Measurements from ENCODE around the gene NCK1.

Gene NCK1

DNA sequence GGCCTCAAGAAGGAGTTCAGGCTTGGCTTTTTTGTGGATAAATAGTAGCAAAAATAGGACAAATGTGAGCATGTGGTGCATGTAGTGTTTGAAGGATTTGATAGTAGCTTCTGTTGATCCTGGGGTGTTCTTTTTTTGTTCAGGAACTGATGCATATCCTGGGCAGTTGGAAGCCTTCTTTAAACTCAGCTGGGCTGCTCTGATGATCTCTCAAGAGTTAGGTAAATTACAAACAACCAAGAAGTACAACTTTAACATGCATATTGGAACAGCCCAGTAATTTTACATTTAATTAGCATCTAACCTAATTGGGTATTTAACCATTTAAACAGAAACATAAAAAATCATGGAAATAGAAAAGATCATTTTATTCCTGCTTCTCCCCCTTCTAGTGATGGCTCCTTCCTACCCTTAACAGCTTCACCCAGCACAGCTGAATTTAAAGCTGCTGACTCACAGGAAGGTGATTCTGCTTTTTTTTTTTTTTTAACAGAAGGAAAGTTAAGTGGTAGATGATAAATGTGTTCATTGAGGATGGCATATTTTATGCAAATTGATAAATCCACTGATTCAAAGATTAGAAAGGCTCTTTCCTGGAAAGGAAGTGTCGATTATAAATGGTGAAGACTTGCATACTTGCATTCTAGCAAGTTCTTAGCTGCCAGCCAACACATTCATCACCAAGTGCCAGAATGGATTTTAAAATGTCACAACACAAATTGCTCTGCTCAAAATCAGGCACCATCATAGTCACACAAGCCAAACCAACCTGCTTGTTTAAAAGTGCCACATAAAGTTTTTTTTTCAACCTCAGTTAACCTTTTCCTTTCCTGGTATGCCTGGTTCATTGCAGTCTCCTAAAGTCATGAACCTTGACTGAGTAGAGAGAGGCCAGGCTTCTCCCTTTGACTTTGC, 23.1 kb upstream of the NCK1 start:
- H3K36me3 Mint-ChIP-seq (ENCODE audit: low read depth) = peaks cover 20% of the 10 kb centered on the region
- H3K4me3 Mint-ChIP-seq = no peak overlapping the region
- H3K4me1 Mint-ChIP-seq = no peaks in the 10 kb centered on the region
- H3K27ac Mint-ChIP-seq = no peak overlapping the region
- H3K27me3 Mint-ChIP-seq (ENCODE audit: low read depth) = no peaks in the 10 kb centered on the region
- no peaks in the 10 kb centered on the region for H3K9me3 Mint-ChIP-seq
- TF ChIP-seq CTCF (IDR thresholded peaks at IDR 0.05; ENCODE audit: unreplicated experiment in 3 of 3) = no peak

GRCh38 chr3:136839556-136839931, 22.5 kb upstream of the NCK1 start:
- TF ChIP-seq CTCF (IDR thresholded peaks at IDR 0.05; ENCODE audit: unreplicated experiment in 3 of 3) = no peak
- H3K27me3 Mint-ChIP-seq (ENCODE audit: low read depth) = no peaks in the 10 kb centered on the region
- no peak overlapping the region for H3K27ac Mint-ChIP-seq
- H3K9me3 Mint-ChIP-seq = no peaks in the 10 kb centered on the region
- H3K36me3 Mint-ChIP-seq (ENCODE audit: low read depth) = peaks cover 21% of the 10 kb centered on the region
- no peaks in the 10 kb centered on the region for H3K4me1 Mint-ChIP-seq
- H3K4me3 Mint-ChIP-seq = no peak overlapping the region

DNA sequence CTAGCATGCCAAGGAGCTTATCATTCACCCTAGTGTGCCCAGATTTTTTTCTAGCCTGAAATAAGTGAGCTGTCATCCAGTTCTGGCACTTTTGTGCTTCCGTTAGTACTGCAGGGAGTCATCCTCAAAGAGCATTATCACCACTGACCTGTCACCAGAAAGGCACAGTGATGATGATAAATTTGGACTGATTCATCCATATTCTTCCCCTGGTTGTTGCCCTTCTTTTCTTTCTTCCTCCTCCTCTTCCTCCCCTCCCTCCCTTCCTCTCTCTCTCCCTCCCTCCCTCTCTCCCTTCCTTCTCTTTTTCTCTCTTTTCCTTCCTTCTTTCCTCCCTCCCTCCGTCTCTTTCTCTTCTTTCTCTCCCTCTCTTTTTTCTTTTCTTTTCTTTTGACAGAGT, 21.8 kb upstream of the NCK1 start:
- H3K27me3 Mint-ChIP-seq (ENCODE audit: low read depth) = no peaks in the 10 kb centered on the region
- peaks cover 26% of the 10 kb centered on the region for H3K36me3 Mint-ChIP-seq (ENCODE audit: low read depth)
- H3K4me1 Mint-ChIP-seq = no peaks in the 10 kb centered on the region
- no peak overlapping the region for H3K27ac Mint-ChIP-seq
- no peak for TF ChIP-seq CTCF (IDR thresholded peaks at IDR 0.05; ENCODE audit: unreplicated experiment in 3 of 3)
- no peaks in the 10 kb centered on the region for H3K9me3 Mint-ChIP-seq
- H3K4me3 Mint-ChIP-seq = no peak overlapping the region

DNA sequence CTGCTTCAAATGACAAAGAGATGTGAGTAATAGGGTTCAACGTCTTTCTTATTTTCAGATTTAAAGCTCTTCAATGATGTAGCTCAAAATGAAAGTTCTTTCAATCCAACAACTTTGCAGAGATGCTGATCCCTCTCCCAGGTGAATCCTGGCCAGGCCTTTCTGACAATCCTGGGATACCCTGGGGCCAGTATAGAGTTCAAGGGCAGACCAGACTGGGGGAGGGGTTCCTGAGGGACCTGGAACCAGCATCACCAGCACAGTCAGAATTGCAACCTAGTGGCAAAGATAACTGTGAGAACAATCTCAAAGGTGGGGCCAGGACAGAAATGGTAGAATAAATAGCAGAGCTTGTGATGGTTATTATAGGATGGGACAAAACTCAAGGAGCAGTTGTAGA, 19.7 kb upstream of the NCK1 start:
- H3K4me3 Mint-ChIP-seq = no peak overlapping the region
- TF ChIP-seq CTCF (IDR thresholded peaks at IDR 0.05; ENCODE audit: unreplicated experiment in 3 of 3) = no peak
- H3K27me3 Mint-ChIP-seq (ENCODE audit: low read depth) = no peaks in the 10 kb centered on the region
- no peaks in the 10 kb centered on the region for H3K9me3 Mint-ChIP-seq
- H3K27ac Mint-ChIP-seq = no peak overlapping the region
- H3K36me3 Mint-ChIP-seq (ENCODE audit: low read depth) = peaks cover 40% of the 10 kb centered on the region
- H3K4me1 Mint-ChIP-seq = no peaks in the 10 kb centered on the region

GRCh38 chr3:136844724-136845123, 17.3 kb upstream of the NCK1 start:
- Mint-ChIP-seq H3K27ac (no peak overlapping the region), H3K4me3 (no peak overlapping the region), H3K27me3 (ENCODE audit: low read depth) (no peaks in the 10 kb centered on the region), H3K9me3 (no peaks in the 10 kb centered on the region), H3K4me1 (no peaks in the 10 kb centered on the region), H3K36me3 (ENCODE audit: low read depth) (peaks cover 38% of the 10 kb centered on the region)
- TF ChIP-seq CTCF (IDR thresholded peaks at IDR 0.05; ENCODE audit: unreplicated experiment in 3 of 3) = no peak

DNA sequence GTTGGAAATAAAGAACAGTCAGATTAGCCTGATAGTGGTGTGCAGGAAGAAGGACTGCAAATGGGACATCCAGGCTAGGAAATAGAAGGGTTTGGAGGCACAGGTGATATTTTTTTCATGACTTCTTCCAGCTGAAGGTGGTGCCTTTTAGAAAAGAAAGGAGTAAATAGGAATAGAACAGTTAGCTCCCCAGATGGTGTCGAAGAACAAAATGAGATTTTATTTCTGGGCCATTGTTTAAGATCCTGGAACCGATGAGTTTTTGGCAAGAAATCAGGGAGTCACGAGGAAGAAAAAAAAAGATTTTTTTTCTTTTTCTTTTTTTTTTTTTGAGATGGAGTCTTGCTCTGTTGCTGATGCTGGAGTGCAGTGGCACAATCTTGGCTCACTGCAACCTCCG, 9.8 kb upstream of the NCK1 start:
- Mint-ChIP-seq H3K4me3 (no peak overlapping the region), H3K4me1 (no peaks in the 10 kb centered on the region), H3K27me3 (ENCODE audit: low read depth) (no peaks in the 10 kb centered on the region), H3K27ac (no peak overlapping the region), H3K36me3 (ENCODE audit: low read depth) (peaks cover 37% of the 10 kb centered on the region), H3K9me3 (peaks cover 3% of the 10 kb centered on the region)
- no peak for TF ChIP-seq CTCF (IDR thresholded peaks at IDR 0.05; ENCODE audit: unreplicated experiment in 3 of 3)

Measured in nephron (organoid).